ENCODE measurements around the gene CDH12.

DNA sequence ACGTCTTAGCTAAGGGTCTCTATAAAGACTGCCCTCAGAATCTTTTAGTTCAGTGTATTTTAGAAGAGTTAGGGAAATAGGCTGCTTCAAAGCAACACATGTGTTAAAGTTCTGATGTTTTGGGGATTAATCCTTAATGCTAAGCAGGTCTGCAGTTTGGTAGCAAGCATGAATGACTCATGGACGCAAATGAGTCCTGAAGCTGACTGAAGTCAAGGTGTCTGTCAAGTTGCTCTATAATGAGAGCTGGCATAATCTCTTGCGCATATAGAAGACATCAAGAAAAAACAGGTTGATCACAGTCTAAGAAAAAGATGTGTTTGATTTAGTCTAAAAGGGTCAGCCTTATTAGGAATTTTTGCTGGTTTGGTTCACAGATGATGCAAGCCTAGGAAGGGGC lies 630.1 kb downstream of the CDH12 start:
- TF ChIP-seq, protein P1, sequence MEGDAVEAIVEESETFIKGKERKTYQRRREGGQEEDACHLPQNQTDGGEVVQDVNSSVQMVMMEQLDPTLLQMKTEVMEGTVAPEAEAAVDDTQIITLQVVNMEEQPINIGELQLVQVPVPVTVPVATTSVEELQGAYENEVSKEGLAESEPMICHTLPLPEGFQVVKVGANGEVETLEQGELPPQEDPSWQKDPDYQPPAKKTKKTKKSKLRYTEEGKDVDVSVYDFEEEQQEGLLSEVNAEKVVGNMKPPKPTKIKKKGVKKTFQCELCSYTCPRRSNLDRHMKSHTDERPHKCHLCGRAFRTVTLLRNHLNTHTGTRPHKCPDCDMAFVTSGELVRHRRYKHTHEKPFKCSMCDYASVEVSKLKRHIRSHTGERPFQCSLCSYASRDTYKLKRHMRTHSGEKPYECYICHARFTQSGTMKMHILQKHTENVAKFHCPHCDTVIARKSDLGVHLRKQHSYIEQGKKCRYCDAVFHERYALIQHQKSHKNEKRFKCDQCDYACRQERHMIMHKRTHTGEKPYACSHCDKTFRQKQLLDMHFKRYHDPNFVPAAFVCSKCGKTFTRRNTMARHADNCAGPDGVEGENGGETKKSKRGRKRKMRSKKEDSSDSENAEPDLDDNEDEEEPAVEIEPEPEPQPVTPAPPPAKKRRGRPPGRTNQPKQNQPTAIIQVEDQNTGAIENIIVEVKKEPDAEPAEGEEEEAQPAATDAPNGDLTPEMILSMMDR (IDR thresholded peaks at IDR 0.05): no peak
- TF ChIP-seq POLR2A (IDR thresholded peaks at IDR 0.05): no peak
- no peak for TF ChIP-seq EP300 (IDR thresholded peaks at IDR 0.05)

All from ovary (tissue), 3 donors.